Thymus (tissue), 14 donors: Measurements from ENCODE around the gene CHIT1. TPM values are rescaled to one million over a fixed set of nuclear protein-coding genes. Genes with fewer than 3 reads are reported as not detected.

Experiments used
- DNase-seq, 9 donors: peaks; one replicate each; pipeline ENCODE4 v3.0.0-alpha.2; 2013; ENCODE audit warnings: low spot score in 9 of 9, low read depth in 6 of 9, missing footprints in 1 of 9
- H3K27ac ChIP-seq, 2 donors: one replicate each; pipeline ENCODE4 v1.5.1; 2013; ENCODE audit warnings: control low read depth in 1 of 2, low read depth in 1 of 2, low read length in 1 of 2, mild to moderate bottlenecking in 1 of 2, moderate library complexity in 1 of 2
- H3K27me3 ChIP-seq, 2 donors: one replicate each; pipeline ENCODE4 v1.5.1; 2013; ENCODE audit warnings: low read length in 1 of 2; ENCODE audit not compliant: control insufficient read depth in 2 of 2, insufficient read depth in 1 of 2
- H3K36me3 ChIP-seq, 2 donors: one replicate each; pipeline ENCODE4 v1.5.1; 2013; ENCODE audit warnings: low read length in 1 of 2, mild to moderate bottlenecking in 1 of 2, moderate library complexity in 1 of 2; ENCODE audit not compliant: control insufficient read depth in 2 of 2, insufficient read depth in 2 of 2
- H3K4me1 ChIP-seq, 2 donors: one replicate each; pipeline ENCODE4 v1.5.1; 2013; ENCODE audit warnings: low read length in 2 of 2; ENCODE audit not compliant: control insufficient read depth in 2 of 2, insufficient read depth in 2 of 2
- H3K4me3 ChIP-seq, 2 donors: one replicate each; pipeline ENCODE4 v1.5.1; 2013; ENCODE audit warnings: low read length in 2 of 2, control low read depth in 1 of 2, mild to moderate bottlenecking in 1 of 2
- H3K9me3 ChIP-seq, 2 donors: one replicate each; pipeline ENCODE4 v1.5.1; 2013; ENCODE audit warnings: low read length in 1 of 2, mild to moderate bottlenecking in 1 of 2; ENCODE audit not compliant: control insufficient read depth in 2 of 2, insufficient read depth in 1 of 2
- WGBS: extraction: QIAGEN DNeasy Blood & Tissue Kit; methylation state at CpG from one replicate; pipeline ENCODE4 v1.1.7; 2013; 5-methylcytosine and 5-hydroxymethylcytosine counted together
- long read RNA-seq, 10 donors: transcript quantifications; one replicate each; lab custom pipeline, GENCODE V29; 2026
- polyA plus RNA-seq: library from polyadenylated mRNA; stranded (reverse); fragments of 200-250 nt; gene quantifications from one replicate; pipeline ENCODE4 v1.2.3, GENCODE V29; 2013
- total RNA-seq: library from RNA; stranded (reverse); fragments of 120-200 nt; gene quantifications from one replicate; pipeline ENCODE4 v1.2.4, GENCODE V29; 2013
- donor health status: healthy.

The CHIT1 gene
- total RNA-seq (6.2 TPM), polyA plus RNA-seq (36.0 TPM)
- long read RNA-seq, donor 1 = 0 reads
- long read RNA-seq, donor 2 = 0 reads
- long read RNA-seq, donor 3, partial matches to known transcripts = 0 of 1 reads
- long read RNA-seq, donor 3, other reads (novel, unspliced or antisense) = 0 of 1 reads
- long read RNA-seq, donor 4, partial matches to known transcripts = 0 of 1 reads
- long read RNA-seq, donor 4, other reads (novel, unspliced or antisense) = 0 of 1 reads
- long read RNA-seq, donor 5, partial matches to known transcripts = 0 of 5 reads
- long read RNA-seq, donor 5, other reads (novel, unspliced or antisense) = 0 of 5 reads
- long read RNA-seq, donor 6 = 0 reads
- long read RNA-seq, donor 7 = 0 reads
- long read RNA-seq, donor 8 = 0 reads
- long read RNA-seq, donor 9 = 0 reads
- long read RNA-seq, donor 10 = 0 reads

GRCh38 chr1:203229471-203230135 lies at the start of gene CHIT1:
CHIT1 (minus strand) TSS chr1:203229673; CDS start chr1:203229636, 37 bp downstream.
- Histone ChIP-seq H3K4me1 (no peaks in the 10 kb centered on the region), H3K27ac (no peak within 1 kb of the TSS), H3K36me3 (no peaks in the 10 kb centered on the region), H3K4me3 (no peak within 1 kb of the TSS), H3K27me3 (peaks cover 0 to 6% of the 10 kb centered on the region in 2 donors), H3K9me3 (peaks cover 0 to 1% of the 10 kb centered on the region in 2 donors)
- 98% methylated on average over 7 of the region's 7 CpGs for WGBS
- no peak for DNase-seq

- WGBS = 89% methylated on average over 8 of the region's 8 CpGs
- Histone ChIP-seq H3K36me3 (no peaks in the 10 kb centered on the region), H3K27ac (peak overlapping the region; percentile 87 to 94), H3K9me3 (no peaks in the 10 kb centered on the region), H3K4me1 (peaks cover 40 to 86% of the 10 kb centered on the region in 2 donors), H3K4me3 (peak overlapping the region in 1 of 2 donors; percentile 42), H3K27me3 (no peaks in the 10 kb centered on the region)
- no peak for DNase-seq
These were observed 49.5 kb upstream of the CHIT1 start for GRCh38 chr1:203278885-203279406.

- H3K4me3 ChIP-seq = peak overlapping the region; percentile 14 to 42
- H3K27me3 ChIP-seq = no peaks in the 10 kb centered on the region
- 20% methylated on average over 13 of the region's 13 CpGs for WGBS
- DNase-seq = peak in 2 of 9 donors; percentile 60 to 83
- no peaks in the 10 kb centered on the region for H3K36me3 ChIP-seq
- peak overlapping the region; percentile 87 to 94 for H3K27ac ChIP-seq
- H3K4me1 ChIP-seq = peaks cover 41 to 86% of the 10 kb centered on the region in 2 donors
- H3K9me3 ChIP-seq = no peaks in the 10 kb centered on the region
These were observed 48.8 kb upstream of the CHIT1 start for GRCh38 chr1:203278082-203278884.

- peak in 1 of 9 donors; percentile 67 for DNase-seq
- H3K4me1 ChIP-seq = peaks cover 45 to 86% of the 10 kb centered on the region in 2 donors
These were observed 47.6 kb upstream of the CHIT1 start for GRCh38 chr1:203276916-203277545.

GRCh38 chr1:203276408-203276807 lies 46.9 kb upstream of the CHIT1 start:
- WGBS = 95% methylated on average over 5 of the region's 5 CpGs
- H3K4me1 ChIP-seq = peaks cover 50 to 89% of the 10 kb centered on the region in 2 donors
- DNase-seq = no peak
- no peaks in the 10 kb centered on the region for H3K9me3 ChIP-seq
- H3K4me3 ChIP-seq = no peak overlapping the region
- no peaks in the 10 kb centered on the region for H3K36me3 ChIP-seq
- H3K27me3 ChIP-seq = no peaks in the 10 kb centered on the region
- peak overlapping the region in 1 of 2 donors; percentile 87 for H3K27ac ChIP-seq

More at GRCh38 chr1:203276916-203277545, 47.6 kb upstream of the CHIT1 start:
- H3K27me3 ChIP-seq = no peaks in the 10 kb centered on the region
- H3K27ac ChIP-seq = peak overlapping the region; percentile 87 to 94
- no peak overlapping the region for H3K4me3 ChIP-seq
- H3K9me3 ChIP-seq = no peaks in the 10 kb centered on the region
- 84% methylated on average over 9 of the region's 9 CpGs for WGBS
- no peaks in the 10 kb centered on the region for H3K36me3 ChIP-seq

GRCh38 chr1:203275656-203276272 lies 46.3 kb upstream of the CHIT1 start:
- Histone ChIP-seq H3K36me3 (no peaks in the 10 kb centered on the region), H3K27ac (peak overlapping the region in 1 of 2 donors; percentile 36), H3K9me3 (no peaks in the 10 kb centered on the region), H3K4me1 (peaks cover 57 to 91% of the 10 kb centered on the region in 2 donors), H3K27me3 (no peaks in the 10 kb centered on the region), H3K4me3 (no peak overlapping the region)
- 98% methylated on average over 11 of the region's 11 CpGs for whole genome bisulfite sequencing
- no peak for DNase-seq

GRCh38 chr1:203274603-203275381 lies 45.3 kb upstream of the CHIT1 start:
- Histone ChIP-seq H3K36me3 (no peaks in the 10 kb centered on the region), H3K4me1 (peaks cover 59 to 94% of the 10 kb centered on the region in 2 donors), H3K4me3 (peak overlapping the region; percentile 69 to 74), H3K27me3 (no peaks in the 10 kb centered on the region), H3K27ac (peak overlapping the region; percentile 86 to 88), H3K9me3 (no peaks in the 10 kb centered on the region)
- no peak for DNase-seq
- WGBS = 92% methylated on average over 12 of the region's 12 CpGs
